ENCODE data around the gene THADA.

DNA sequence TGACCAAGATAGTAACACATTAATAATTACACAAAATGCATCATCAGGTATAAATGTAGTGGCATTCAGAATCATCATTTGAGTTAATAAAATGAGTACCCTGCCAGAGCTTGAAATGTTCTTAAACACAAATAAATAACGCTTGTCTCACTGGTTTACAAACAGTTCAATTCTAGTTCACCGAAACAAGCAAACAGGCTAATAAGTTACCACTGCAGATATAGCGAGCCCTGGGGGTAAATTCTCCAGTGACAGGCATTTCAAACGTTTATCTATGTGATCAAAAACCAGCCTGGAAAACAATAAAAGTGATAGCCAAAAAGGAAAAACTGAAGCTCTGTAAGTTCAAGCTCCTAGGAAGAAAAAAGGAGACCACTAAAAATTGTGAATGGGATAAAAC is 152.6 kb downstream of the THADA start:
- TF ChIP-seq, protein P1, sequence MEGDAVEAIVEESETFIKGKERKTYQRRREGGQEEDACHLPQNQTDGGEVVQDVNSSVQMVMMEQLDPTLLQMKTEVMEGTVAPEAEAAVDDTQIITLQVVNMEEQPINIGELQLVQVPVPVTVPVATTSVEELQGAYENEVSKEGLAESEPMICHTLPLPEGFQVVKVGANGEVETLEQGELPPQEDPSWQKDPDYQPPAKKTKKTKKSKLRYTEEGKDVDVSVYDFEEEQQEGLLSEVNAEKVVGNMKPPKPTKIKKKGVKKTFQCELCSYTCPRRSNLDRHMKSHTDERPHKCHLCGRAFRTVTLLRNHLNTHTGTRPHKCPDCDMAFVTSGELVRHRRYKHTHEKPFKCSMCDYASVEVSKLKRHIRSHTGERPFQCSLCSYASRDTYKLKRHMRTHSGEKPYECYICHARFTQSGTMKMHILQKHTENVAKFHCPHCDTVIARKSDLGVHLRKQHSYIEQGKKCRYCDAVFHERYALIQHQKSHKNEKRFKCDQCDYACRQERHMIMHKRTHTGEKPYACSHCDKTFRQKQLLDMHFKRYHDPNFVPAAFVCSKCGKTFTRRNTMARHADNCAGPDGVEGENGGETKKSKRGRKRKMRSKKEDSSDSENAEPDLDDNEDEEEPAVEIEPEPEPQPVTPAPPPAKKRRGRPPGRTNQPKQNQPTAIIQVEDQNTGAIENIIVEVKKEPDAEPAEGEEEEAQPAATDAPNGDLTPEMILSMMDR (IDR thresholded peaks at IDR 0.05; ENCODE audit: extremely low read depth in 1 of 2, insufficient read depth in 1 of 2, low read depth in 1 of 2, low read length in 2 of 2): no peak
- TF ChIP-seq POLR2AphosphoS5 (IDR thresholded peaks at IDR 0.05; ENCODE audit: insufficient read depth, low read depth, low read length) (no peak), POLR2A (IDR thresholded peaks at IDR 0.05; ENCODE audit: low read depth, low read length) (no peak), EZH2 (IDR thresholded peaks at IDR 0.05; ENCODE audit: borderline replicate concordance, low read depth, low read length, severe bottlenecking) (no peak), FOS (IDR thresholded peaks at IDR 0.05; ENCODE audit: borderline replicate concordance, insufficient read depth, low read length) (no peak), MYC (IDR thresholded peaks at IDR 0.05; ENCODE audit: low read depth, low read length) (no peak), GATA2 (IDR thresholded peaks at IDR 0.05; ENCODE audit: insufficient read depth, insufficient read length, low read depth, low read length) (no peak), JUN (IDR thresholded peaks at IDR 0.05; ENCODE audit: borderline replicate concordance, insufficient read depth, insufficient read length, low read depth) (no peak)
- TF ChIP-seq, protein P2, sequence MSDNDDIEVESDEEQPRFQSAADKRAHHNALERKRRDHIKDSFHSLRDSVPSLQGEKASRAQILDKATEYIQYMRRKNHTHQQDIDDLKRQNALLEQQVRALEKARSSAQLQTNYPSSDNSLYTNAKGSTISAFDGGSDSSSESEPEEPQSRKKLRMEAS (IDR thresholded peaks at IDR 0.05; ENCODE audit: insufficient read depth, insufficient read length): no peak

Measured in endothelial cell of umbilical vein (primary cell).